HepG2 (cell line): ENCODE results near the gene TUT7. TPM values are rescaled to one million over a fixed set of nuclear protein-coding genes. Genes with fewer than 3 reads are reported as not detected.
"Not testable (repeated sequence)": the region's sequence is repeated elsewhere in the genome, so short reads cannot be mapped to it uniquely, and the experiment has no call there.

Experiments used
- ATAC-seq: fragments of 200-7000 bp; cut with Tn5 transposase; 3 replicates; pipeline ENCODE4 v1.9.1; 2020; ENCODE audit warnings: mild to moderate bottlenecking, moderate library complexity
- BruUV-seq: library from RNA; stranded (reverse); fragments of 400-500 nt; replicated peaks from 2 replicates; lab custom pipeline; 2021; lab: Mats Ljungman, UMichigan
- CTCF ChIA-PET: fragments of 300-600 bp; formaldehyde crosslinking; extraction: SDS; loops from one replicate; lab custom pipeline; 2021; ENCODE audit warnings: low total read pairs, inconsistent platforms, low intra/inter-chr PET ratio; lab: Yijun Ruan, JAX
- POLR2A ChIA-PET: fragments of 350-600 bp; sonication (Branson Sonifier 250); formaldehyde crosslinking; loops from one replicate; lab custom pipeline; 2020; ENCODE audit warnings: antibody characterized with exemption, inconsistent platforms; lab: Yijun Ruan, JAX
- DNase-seq: peaks from one replicate; pipeline ENCODE4 v3.0.0-alpha.2; 2015; ENCODE audit warnings: low spot score
- FAIRE-seq: peaks from 3 replicates; lab custom pipeline; 2011; peaks lifted over from hg19 to GRCh38; lab: Jason Lieb, UNC
- H2AFZ ChIP-seq: one replicate; pipeline ENCODE4 v1.6.1; 2011; ENCODE audit warnings: low read length, inconsistent platforms
- H3K27ac ChIP-seq: fragments of 300-600 bp; 3 replicates; pipeline ENCODE4 v1.8.0; 2011; ENCODE audit warnings: mixed run types, mild to moderate bottlenecking, mixed read lengths, low read length, inconsistent platforms; ENCODE audit not compliant: insufficient read depth; ENCODE audit errors: extremely low read length
- H3K27me3 ChIP-seq, 2 experiments: fragments of 200-600 bp in 1 of 2; 2 replicates in 1 of 2; 3 replicates in 1 of 2; pipeline versions ENCODE4 v1.6.0 to v1.8.0; 2011; ENCODE audit warnings: low read length in 2 of 2, mild to moderate bottlenecking in 2 of 2, moderate library complexity in 2 of 2, inconsistent platforms in 1 of 2; ENCODE audit not compliant: insufficient read depth in 2 of 2, control insufficient read depth in 1 of 2
- H3K36me3 ChIP-seq, 2 experiments: fragments of 200-600 bp in 1 of 2; replicated peaks in 1 of 2; 2 replicates in 1 of 2; 3 replicates in 1 of 2; pipeline versions ENCODE4 v1.5.1 to v1.8.0; 2011; ENCODE audit warnings: low read length in 2 of 2, inconsistent platforms in 1 of 2; ENCODE audit not compliant: insufficient read depth in 2 of 2, control insufficient read depth in 1 of 2
- H3K4me1 ChIP-seq: 2 replicates; pipeline ENCODE4 v1.5.1; 2012; ENCODE audit warnings: low read length, inconsistent platforms; ENCODE audit not compliant: insufficient read depth
- H3K4me2 ChIP-seq: 2 replicates; pipeline ENCODE4 v1.6.0; 2011; ENCODE audit warnings: low read depth, low read length, inconsistent platforms
- H3K4me3 ChIP-seq, 3 experiments: fragments of 200-600 bp in 1 of 3; sonication (generic), shearing (Covaris generic) in 1 of 3; replicated peaks in 1 of 3; 2 replicates each; pipeline ENCODE4 v1.5.1; 2011 to 2016; ENCODE audit warnings: low read length in 3 of 3, inconsistent platforms in 2 of 3, low read depth in 2 of 3, mild to moderate bottlenecking in 2 of 3, control low read depth in 1 of 3, mixed read lengths in 1 of 3; ENCODE audit not compliant: insufficient read depth in 1 of 3
- H3K79me2 ChIP-seq: one replicate; pipeline ENCODE4 v1.6.1; 2011; ENCODE audit warnings: low read length, inconsistent platforms; ENCODE audit not compliant: insufficient read depth
- H3K9ac ChIP-seq: 2 replicates; pipeline ENCODE4 v1.6.0; 2011; ENCODE audit warnings: mild to moderate bottlenecking, low read depth, low read length, inconsistent platforms; ENCODE audit not compliant: insufficient read depth
- H3K9me3 ChIP-seq: 2 replicates; pipeline ENCODE4 v1.5.1; 2012; ENCODE audit warnings: mild to moderate bottlenecking, low read length
- H4K20me1 ChIP-seq: 2 replicates; pipeline ENCODE4 v1.6.0; 2011; ENCODE audit warnings: inconsistent platforms, mild to moderate bottlenecking, low read length, moderate library complexity; ENCODE audit not compliant: insufficient read depth
- ETV5 ChIP-seq: IDR thresholded peaks from 2 replicates; pipeline ENCODE4 v1.6.1; 2018; ENCODE audit warnings: missing biosample characterization, missing genetic modification reagents, inconsistent platforms, borderline replicate concordance
- FOSL2 ChIP-seq: sonication (generic); formaldehyde crosslinking; IDR thresholded peaks from 2 replicates; pipeline ENCODE4 v1.4.0; 2020; ENCODE audit warnings: missing genetic modification reagents
- FOXA1 ChIP-seq, 2 experiments: fragments of 450-650 bp in 1 of 2; sonication (generic) in 1 of 2; formaldehyde crosslinking in 1 of 2; IDR thresholded peaks; 2 replicates each; pipeline versions ENCODE4 v1.4.0 to v1.6.1; 2016 to 2020; ENCODE audit warnings: missing genetic modification reagents in 1 of 2
- FOXA3 ChIP-seq: IDR thresholded peaks from 2 replicates; pipeline ENCODE4 v1.6.1; 2016; ENCODE audit warnings: missing genetic modification reagents, missing compliant biosample characterization
- GATAD2A ChIP-seq: IDR thresholded peaks from 2 replicates; pipeline ENCODE4 v1.6.1; 2016
- POGZ ChIP-seq: sonication (generic); formaldehyde crosslinking; IDR thresholded peaks from 2 replicates; pipeline ENCODE4 v1.4.0; 2020; ENCODE audit warnings: mild to moderate bottlenecking, missing genetic modification reagents
- SP5 ChIP-seq: IDR thresholded peaks from 2 replicates; pipeline ENCODE4 v1.6.1; 2016; ENCODE audit warnings: low read depth, borderline replicate concordance
- ZBTB7B ChIP-seq: sonication (generic); formaldehyde crosslinking; IDR thresholded peaks from 2 replicates; pipeline ENCODE4 v1.4.0; 2020; ENCODE audit warnings: missing genetic modification reagents
- WGBS: methylation state at CpG from one replicate; pipeline ENCODE4 v1.1.6; 2017; ENCODE audit warnings: low lambda C conversion rate; 5-methylcytosine and 5-hydroxymethylcytosine counted together
- in situ Hi-C: cut with HindIII; loops from 2 replicates; pipeline ENCODE4 v1.10.0; 2017; ENCODE audit warnings: low pct_unique_long_range_greater_than_20kb; ENCODE audit not compliant: extremely low pct_ligation_motif_present
- intact Hi-C: fragments of 100-400 bp; cut with micrococcal nuclease; formaldehyde crosslinking; loops from one replicate; pipeline ENCODE4 v1.10.0; 2022; ENCODE audit not compliant: unreplicated experiment
- polyA plus RNA-seq, 8 experiments: library from polyadenylated mRNA; depleted of rRNA in 3 of 8; stranded (reverse) in 7 of 8; unstranded in 1 of 8; fragments of >200 nt; fragmentation: Illumina TruSeq in 4 of 8; extraction: Trizol in 4 of 8; gene quantifications; 2 replicates each; pipeline versions ENCODE4 v1.2.1 to v1.2.3, GENCODE V29; 2011 to 2016; ENCODE audit warnings: low read depth in 4 of 8, missing spikeins in 1 of 8, mixed read lengths in 1 of 8; ENCODE audit not compliant: insufficient read depth in 1 of 8
- total RNA-seq, 5 experiments: library from RNA; depleted of rRNA; stranded (reverse); fragments of >200 nt; fragmentation: Illumina TruSeq; extraction: Trizol; gene quantifications; 2 replicates each; pipeline ENCODE4 v1.2.3, GENCODE V29; 2016; ENCODE audit warnings: low read depth in 1 of 5
- TF ChIP-seq, protein P1 (sequence below): sonication (generic); formaldehyde crosslinking; IDR thresholded peaks from 2 replicates; pipeline ENCODE4 v1.4.0; 2020; ENCODE audit warnings: low read depth, missing genetic modification reagents
- TF ChIP-seq, protein P2 (sequence below): sonication (generic); formaldehyde crosslinking; IDR thresholded peaks from 2 replicates; pipeline ENCODE4 v1.5.1; 2020; ENCODE audit warnings: mild to moderate bottlenecking, missing genetic modification reagents, moderate library complexity

The TUT7 gene
- total and polyA plus RNA-seq, 2 of the 13 experiments (the other 11 are each of a cell fraction or from before 2014, with no cell fraction given): 12.0 to 19.4 TPM

GRCh38 chr9:86390184-86390583 lies 36.0 kb upstream of the TUT7 start:
- H3K9me3 ChIP-seq; H4K20me1 ChIP-seq; H3K9ac ChIP-seq; H3K27ac ChIP-seq; H3K79me2 ChIP-seq; intact Hi-C loops; CTCF ChIA-PET; H3K36me3 ChIP-seq; H2AFZ ChIP-seq; H3K27me3 ChIP-seq; FAIRE-seq; TF ChIP-seq FOXA1 (IDR thresholded peaks at IDR 0.05): not testable (repeated sequence)
- 19% methylated on average over 4 of the region's 4 CpGs for WGBS
- peak; percentile 35 for DNase-seq
- POLR2A ChIA-PET: interaction anchor here (1.2 to 1.4 kb wide), 2 partner anchors 15 to 37 kb away, joined by 3 to 4 read pairs; partner anchors contain the start of gene TUT7
- H3K4me1 ChIP-seq: peaks cover 10% of the 10 kb centered on the region
- TF ChIP-seq, protein P1, sequence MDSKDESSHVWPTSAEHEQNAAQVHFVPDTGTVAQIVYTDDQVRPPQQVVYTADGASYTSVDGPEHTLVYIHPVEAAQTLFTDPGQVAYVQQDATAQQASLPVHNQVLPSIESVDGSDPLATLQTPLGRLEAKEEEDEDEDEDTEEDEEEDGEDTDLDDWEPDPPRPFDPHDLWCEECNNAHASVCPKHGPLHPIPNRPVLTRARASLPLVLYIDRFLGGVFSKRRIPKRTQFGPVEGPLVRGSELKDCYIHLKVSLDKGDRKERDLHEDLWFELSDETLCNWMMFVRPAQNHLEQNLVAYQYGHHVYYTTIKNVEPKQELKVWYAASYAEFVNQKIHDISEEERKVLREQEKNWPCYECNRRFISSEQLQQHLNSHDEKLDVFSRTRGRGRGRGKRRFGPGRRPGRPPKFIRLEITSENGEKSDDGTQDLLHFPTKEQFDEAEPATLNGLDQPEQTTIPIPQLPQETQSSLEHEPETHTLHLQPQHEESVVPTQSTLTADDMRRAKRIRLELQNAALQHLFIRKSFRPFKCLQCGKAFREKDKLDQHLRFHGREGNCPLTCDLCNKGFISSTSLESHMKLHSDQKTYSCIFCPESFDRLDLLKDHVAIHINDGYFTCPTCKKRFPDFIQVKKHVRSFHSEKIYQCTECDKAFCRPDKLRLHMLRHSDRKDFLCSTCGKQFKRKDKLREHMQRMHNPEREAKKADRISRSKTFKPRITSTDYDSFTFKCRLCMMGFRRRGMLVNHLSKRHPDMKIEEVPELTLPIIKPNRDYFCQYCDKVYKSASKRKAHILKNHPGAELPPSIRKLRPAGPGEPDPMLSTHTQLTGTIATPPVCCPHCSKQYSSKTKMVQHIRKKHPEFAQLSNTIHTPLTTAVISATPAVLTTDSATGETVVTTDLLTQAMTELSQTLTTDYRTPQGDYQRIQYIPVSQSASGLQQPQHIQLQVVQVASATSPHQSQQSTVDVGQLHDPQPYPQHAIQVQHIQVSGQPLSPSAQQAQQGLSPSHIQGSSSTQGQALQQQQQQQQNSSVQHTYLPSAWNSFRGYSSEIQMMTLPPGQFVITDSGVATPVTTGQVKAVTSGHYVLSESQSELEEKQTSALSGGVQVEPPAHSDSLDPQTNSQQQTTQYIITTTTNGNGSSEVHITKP (CRISPR knock-in tag): peak; percentile 56; the same call in 1 of the 2 replicates
- TF ChIP-seq POGZ (CRISPR knock-in tag) (peak; percentile 35; the same call in 1 of the 2 replicates), GATAD2A (peak; percentile 48), FOXA1 (CRISPR knock-in tag; IDR thresholded peaks at IDR 0.05) (peak; percentile 66), ETV5 (CRISPR knock-in tag) (peak; percentile 32; the same call in 1 of the 2 replicates), ZBTB7B (CRISPR knock-in tag) (0 out of 2 replicates have a peak, but pooled peaks have one; percentile 24), SP5 (CRISPR knock-in tag) (peak; percentile 53; the same call in 1 of the 2 replicates), FOXA3 (CRISPR knock-in tag) (peak; percentile 61), FOSL2 (CRISPR knock-in tag) (0 out of 2 replicates have a peak, but pooled peaks have one; percentile 44)
- TF ChIP-seq, protein P2, sequence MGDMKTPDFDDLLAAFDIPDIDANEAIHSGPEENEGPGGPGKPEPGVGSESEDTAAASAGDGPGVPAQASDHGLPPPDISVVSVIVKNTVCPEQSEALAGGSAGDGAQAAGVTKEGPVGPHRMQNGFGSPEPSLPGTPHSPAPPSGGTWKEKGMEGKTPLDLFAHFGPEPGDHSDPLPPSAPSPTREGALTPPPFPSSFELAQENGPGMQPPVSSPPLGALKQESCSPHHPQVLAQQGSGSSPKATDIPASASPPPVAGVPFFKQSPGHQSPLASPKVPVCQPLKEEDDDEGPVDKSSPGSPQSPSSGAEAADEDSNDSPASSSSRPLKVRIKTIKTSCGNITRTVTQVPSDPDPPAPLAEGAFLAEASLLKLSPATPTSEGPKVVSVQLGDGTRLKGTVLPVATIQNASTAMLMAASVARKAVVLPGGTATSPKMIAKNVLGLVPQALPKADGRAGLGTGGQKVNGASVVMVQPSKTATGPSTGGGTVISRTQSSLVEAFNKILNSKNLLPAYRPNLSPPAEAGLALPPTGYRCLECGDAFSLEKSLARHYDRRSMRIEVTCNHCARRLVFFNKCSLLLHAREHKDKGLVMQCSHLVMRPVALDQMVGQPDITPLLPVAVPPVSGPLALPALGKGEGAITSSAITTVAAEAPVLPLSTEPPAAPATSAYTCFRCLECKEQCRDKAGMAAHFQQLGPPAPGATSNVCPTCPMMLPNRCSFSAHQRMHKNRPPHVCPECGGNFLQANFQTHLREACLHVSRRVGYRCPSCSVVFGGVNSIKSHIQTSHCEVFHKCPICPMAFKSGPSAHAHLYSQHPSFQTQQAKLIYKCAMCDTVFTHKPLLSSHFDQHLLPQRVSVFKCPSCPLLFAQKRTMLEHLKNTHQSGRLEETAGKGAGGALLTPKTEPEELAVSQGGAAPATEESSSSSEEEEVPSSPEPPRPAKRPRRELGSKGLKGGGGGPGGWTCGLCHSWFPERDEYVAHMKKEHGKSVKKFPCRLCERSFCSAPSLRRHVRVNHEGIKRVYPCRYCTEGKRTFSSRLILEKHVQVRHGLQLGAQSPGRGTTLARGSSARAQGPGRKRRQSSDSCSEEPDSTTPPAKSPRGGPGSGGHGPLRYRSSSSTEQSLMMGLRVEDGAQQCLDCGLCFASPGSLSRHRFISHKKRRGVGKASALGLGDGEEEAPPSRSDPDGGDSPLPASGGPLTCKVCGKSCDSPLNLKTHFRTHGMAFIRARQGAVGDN (CRISPR knock-in tag): peak; percentile 25; the same call in 1 of the 2 replicates
- TF ChIP-seq, all 625 proteins: peak for 10; not testable (repeated sequence) for 615
- H3K4me3 ChIP-seq, BruUV-seq, in situ Hi-C loops: not testable (repeated sequence)
- peak; percentile 62 for ATAC-seq
- peak overlapping the region; percentile 56 for H3K4me2 ChIP-seq
